ENCODE measurements around the gene BPIFA2.
"Not testable (repeated sequence)": the region's sequence is repeated elsewhere in the genome, so short reads cannot be mapped to it uniquely, and the experiment has no call there.

BPIFA2 gene

GRCh38 chr20:33162313-33162712, 5.6 kb upstream of the BPIFA2 start:
- DNase-seq, result no peak

GRCh38 chr20:33162753-33163152, 5.2 kb upstream of the BPIFA2 start:
- DNase-seq, result no peak

- no peak for DNase-seq
These were observed 3.9 kb upstream of the BPIFA2 start for GRCh38 chr20:33163856-33164762.

- no peak for DNase-seq
These were observed 3.2 kb upstream of the BPIFA2 start for GRCh38 chr20:33164763-33165095.

GRCh38 chr20:33165416-33166055, 2.4 kb upstream of the BPIFA2 start:
- no peak for DNase-seq

- no peak for DNase-seq
These were observed 1.3 kb upstream of the BPIFA2 start for GRCh38 chr20:33166533-33167113.

- no peak for DNase-seq
These were observed 1.3 kb downstream of the BPIFA2 start for GRCh38 chr20:33169176-33169794.

GRCh38 chr20:33172781-33173180, 4.8 kb downstream of the BPIFA2 start:
- no peak for DNase-seq

GRCh38 chr20:33175123-33175522, 7.2 kb downstream of the BPIFA2 start:
- DNase-seq, result no peak

- no peak for DNase-seq
These were observed 8.1 kb downstream of the BPIFA2 start for GRCh38 chr20:33176101-33176500.

- DNase-seq, result no peak
These were observed 9.9 kb downstream of the BPIFA2 start for GRCh38 chr20:33177866-33178265.

- DNase-seq, result no peak
These were observed 10.8 kb downstream of the BPIFA2 start for GRCh38 chr20:33178726-33179125.

GRCh38 chr20:33180169-33180568, 12.2 kb downstream of the BPIFA2 start:
- no peak for DNase-seq

- DNase-seq, result no peak
These were observed 13.6 kb downstream of the BPIFA2 start for GRCh38 chr20:33181482-33182093.

GRCh38 chr20:33183312-33183711, 15.4 kb downstream of the BPIFA2 start:
- DNase-seq, result no peak

- DNase-seq, result not testable (repeated sequence)
These were observed 17.2 kb downstream of the BPIFA2 start for GRCh38 chr20:33185031-33185590.

GRCh38 chr20:33187491-33187890, 19.5 kb downstream of the BPIFA2 start:
- no peak for DNase-seq

GRCh38 chr20:33188421-33188820, 20.5 kb downstream of the BPIFA2 start:
- DNase-seq, result no peak

GRCh38 chr20:33191484-33191883, 23.5 kb downstream of the BPIFA2 start:
- DNase-seq, result no peak

GRCh38 chr20:33191955-33192354, 24.0 kb downstream of the BPIFA2 start:
- DNase-seq, result no peak

GRCh38 chr20:33192912-33193501, 25.0 kb downstream of the BPIFA2 start:
- no peak for DNase-seq

GRCh38 chr20:33199026-33199425, 31.1 kb downstream of the BPIFA2 start:
- no peak for DNase-seq
